Measurements from ENCODE around the gene BMPR1A.

The BMPR1A gene

DNA sequence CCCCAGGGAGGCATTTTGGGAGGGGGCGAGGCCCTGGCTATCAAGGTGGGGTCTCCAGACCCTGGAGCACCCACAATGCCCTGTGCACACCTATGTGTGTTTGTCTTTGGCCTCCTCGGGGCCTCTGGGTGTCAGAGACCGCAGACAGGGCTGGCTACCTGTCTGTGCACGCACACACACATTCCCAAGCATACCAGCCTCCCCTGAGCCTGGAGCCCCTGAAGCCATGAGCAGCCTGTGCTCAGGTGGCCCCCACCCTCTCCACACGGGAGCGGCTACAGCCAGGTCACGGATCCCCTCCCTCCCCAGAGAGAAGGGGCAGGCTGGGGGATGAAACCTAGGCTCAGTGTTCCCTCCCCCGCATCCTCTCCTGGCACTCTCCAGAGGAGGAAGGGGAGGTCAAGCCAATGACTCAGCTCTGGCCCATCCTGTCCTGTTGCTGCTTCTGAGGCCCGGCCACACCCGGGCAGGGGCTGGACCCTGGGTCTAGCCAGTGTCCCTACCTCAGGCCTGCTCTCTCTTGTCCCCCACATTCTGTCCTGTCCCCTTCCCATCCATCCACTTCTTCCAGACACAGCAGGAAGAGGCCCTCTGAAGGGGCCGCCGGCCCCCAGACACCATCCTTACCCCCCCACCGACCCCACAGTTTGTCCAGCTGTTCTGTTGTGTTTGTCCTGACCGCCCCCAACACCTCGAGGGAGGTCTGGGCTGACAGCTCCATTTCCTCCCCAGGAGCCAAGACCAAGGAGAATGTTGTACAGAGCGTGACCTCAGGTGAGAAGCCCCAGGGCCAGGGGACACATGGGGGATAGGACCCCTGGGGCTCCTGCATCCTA is 202.7 kb downstream of the BMPR1A start:
- TF ChIP-seq POLR2AphosphoS5 (IDR thresholded peaks at IDR 0.05; ENCODE audit: low read depth, low read length) (no peak), FOXP2 (optimal IDR thresholded peaks at IDR 0.05; ENCODE audit: borderline replicate concordance, extremely low read depth, extremely low read length, insufficient read depth) (no peak), TAF1 (IDR thresholded peaks at IDR 0.05; ENCODE audit: borderline replicate concordance, insufficient read depth, low read length) (no peak), SIN3A (IDR thresholded peaks at IDR 0.05; ENCODE audit: borderline replicate concordance, insufficient read depth, low read length) (no peak)
- TF ChIP-seq, protein P1, sequence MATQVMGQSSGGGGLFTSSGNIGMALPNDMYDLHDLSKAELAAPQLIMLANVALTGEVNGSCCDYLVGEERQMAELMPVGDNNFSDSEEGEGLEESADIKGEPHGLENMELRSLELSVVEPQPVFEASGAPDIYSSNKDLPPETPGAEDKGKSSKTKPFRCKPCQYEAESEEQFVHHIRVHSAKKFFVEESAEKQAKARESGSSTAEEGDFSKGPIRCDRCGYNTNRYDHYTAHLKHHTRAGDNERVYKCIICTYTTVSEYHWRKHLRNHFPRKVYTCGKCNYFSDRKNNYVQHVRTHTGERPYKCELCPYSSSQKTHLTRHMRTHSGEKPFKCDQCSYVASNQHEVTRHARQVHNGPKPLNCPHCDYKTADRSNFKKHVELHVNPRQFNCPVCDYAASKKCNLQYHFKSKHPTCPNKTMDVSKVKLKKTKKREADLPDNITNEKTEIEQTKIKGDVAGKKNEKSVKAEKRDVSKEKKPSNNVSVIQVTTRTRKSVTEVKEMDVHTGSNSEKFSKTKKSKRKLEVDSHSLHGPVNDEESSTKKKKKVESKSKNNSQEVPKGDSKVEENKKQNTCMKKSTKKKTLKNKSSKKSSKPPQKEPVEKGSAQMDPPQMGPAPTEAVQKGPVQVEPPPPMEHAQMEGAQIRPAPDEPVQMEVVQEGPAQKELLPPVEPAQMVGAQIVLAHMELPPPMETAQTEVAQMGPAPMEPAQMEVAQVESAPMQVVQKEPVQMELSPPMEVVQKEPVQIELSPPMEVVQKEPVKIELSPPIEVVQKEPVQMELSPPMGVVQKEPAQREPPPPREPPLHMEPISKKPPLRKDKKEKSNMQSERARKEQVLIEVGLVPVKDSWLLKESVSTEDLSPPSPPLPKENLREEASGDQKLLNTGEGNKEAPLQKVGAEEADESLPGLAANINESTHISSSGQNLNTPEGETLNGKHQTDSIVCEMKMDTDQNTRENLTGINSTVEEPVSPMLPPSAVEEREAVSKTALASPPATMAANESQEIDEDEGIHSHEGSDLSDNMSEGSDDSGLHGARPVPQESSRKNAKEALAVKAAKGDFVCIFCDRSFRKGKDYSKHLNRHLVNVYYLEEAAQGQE (IDR thresholded peaks at IDR 0.05; ENCODE audit: insufficient read depth in 1 of 2, low read depth in 2 of 2, low read length in 2 of 2), result no peak

DNA sequence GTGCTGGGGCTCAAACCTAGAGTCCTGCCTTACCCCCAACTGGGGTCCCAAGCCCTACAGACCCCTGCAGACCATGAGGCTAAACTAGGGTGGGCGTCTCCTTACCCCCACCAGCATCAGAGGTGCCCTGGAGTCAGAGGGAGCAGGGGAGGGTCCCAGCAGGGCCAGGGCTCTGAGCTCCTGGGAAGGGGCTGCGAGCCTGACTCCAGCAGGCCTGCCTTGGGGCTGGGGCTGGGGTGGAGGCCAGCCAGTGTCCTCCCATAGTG is 203.3 kb downstream of the BMPR1A start:
- no peak for TF ChIP-seq FOXP2 (optimal IDR thresholded peaks at IDR 0.05; ENCODE audit: borderline replicate concordance, extremely low read depth, extremely low read length, insufficient read depth)
- TF ChIP-seq SIN3A (IDR thresholded peaks at IDR 0.05; ENCODE audit: borderline replicate concordance, insufficient read depth, low read length), result no peak
- TF ChIP-seq POLR2AphosphoS5 (IDR thresholded peaks at IDR 0.05; ENCODE audit: low read depth, low read length), result no peak
- TF ChIP-seq, protein P1 (IDR thresholded peaks at IDR 0.05; ENCODE audit: insufficient read depth in 1 of 2, low read depth in 2 of 2, low read length in 2 of 2), result no peak
- no peak for TF ChIP-seq TAF1 (IDR thresholded peaks at IDR 0.05; ENCODE audit: borderline replicate concordance, insufficient read depth, low read length)

- TF ChIP-seq FOXP2 (optimal IDR thresholded peaks at IDR 0.05; ENCODE audit: borderline replicate concordance, extremely low read depth, extremely low read length, insufficient read depth) (no peak), TAF1 (IDR thresholded peaks at IDR 0.05; ENCODE audit: borderline replicate concordance, insufficient read depth, low read length) (no peak), POLR2AphosphoS5 (IDR thresholded peaks at IDR 0.05; ENCODE audit: low read depth, low read length) (no peak)
These were observed 203.8 kb downstream of the BMPR1A start for GRCh38 chr10:86960003-86960862.

- no peak for TF ChIP-seq TAF1 (IDR thresholded peaks at IDR 0.05; ENCODE audit: borderline replicate concordance, insufficient read depth, low read length)
- TF ChIP-seq FOXP2 (optimal IDR thresholded peaks at IDR 0.05; ENCODE audit: borderline replicate concordance, extremely low read depth, extremely low read length, insufficient read depth), result no peak
- TF ChIP-seq POLR2AphosphoS5 (IDR thresholded peaks at IDR 0.05; ENCODE audit: low read depth, low read length), result no peak
- TF ChIP-seq, protein P1 (IDR thresholded peaks at IDR 0.05; ENCODE audit: insufficient read depth in 1 of 2, low read depth in 2 of 2, low read length in 2 of 2), result no peak
- no peak for TF ChIP-seq SIN3A (IDR thresholded peaks at IDR 0.05; ENCODE audit: borderline replicate concordance, insufficient read depth, low read length)
These were observed 204.5 kb downstream of the BMPR1A start for GRCh38 chr10:86960863-86961434.

- TF ChIP-seq SIN3A (IDR thresholded peaks at IDR 0.05; ENCODE audit: borderline replicate concordance, insufficient read depth, low read length) (no peak), POLR2AphosphoS5 (IDR thresholded peaks at IDR 0.05; ENCODE audit: low read depth, low read length) (no peak), FOXP2 (optimal IDR thresholded peaks at IDR 0.05; ENCODE audit: borderline replicate concordance, extremely low read depth, extremely low read length, insufficient read depth) (no peak), TAF1 (IDR thresholded peaks at IDR 0.05; ENCODE audit: borderline replicate concordance, insufficient read depth, low read length) (no peak)
- TF ChIP-seq, protein P1 (IDR thresholded peaks at IDR 0.05; ENCODE audit: insufficient read depth in 1 of 2, low read depth in 2 of 2, low read length in 2 of 2), result no peak
These were observed 205.2 kb downstream of the BMPR1A start for GRCh38 chr10:86961481-86962091.
